A673 (cell line): Measurements from ENCODE around the gene ABCB8. TPM values are rescaled to one million over a fixed set of nuclear protein-coding genes. Genes with fewer than 3 reads are reported as not detected.
A peak's percentile ranks its signal among the peaks of the same experiment; 100 is the strongest.
"Not testable (repeated sequence)": the region's sequence is repeated elsewhere in the genome, so short reads cannot be mapped to it uniquely, and the experiment has no call there.

Experiments used
- BruUV-seq: library from RNA; stranded (reverse); fragments of 400-500 nt; replicated peaks from 2 replicates; lab custom pipeline; 2021; lab: Mats Ljungman, UMichigan
- CTCF ChIA-PET: fragments of 300-600 bp; sonication (Branson Sonifier 250); formaldehyde crosslinking; loops from one replicate; lab custom pipeline; 2022; ENCODE audit warnings: antibody characterized with exemption; lab: Charles Lee
- POLR2A ChIA-PET: fragments of 300-600 bp; sonication (Branson Sonifier 250); formaldehyde crosslinking; loops from one replicate; lab custom pipeline; 2022; ENCODE audit warnings: antibody characterized with exemption; ENCODE audit not compliant: low non-redundant PET; lab: Charles Lee
- DNase-seq: peaks from one replicate; pipeline ENCODE4 v3.0.0-alpha.2; 2015; ENCODE audit warnings: low spot score
- H3K27ac ChIP-seq: fragments of 200-600 bp; sonication (generic); 2 replicates; pipeline ENCODE4 v1.5.1; 2016; ENCODE audit warnings: mixed run types, low read depth, mild to moderate bottlenecking, mixed read lengths, antibody characterized with exemption, low read length; ENCODE audit not compliant: poor library complexity, severe bottlenecking
- H3K27me3 ChIP-seq: fragments of 200-600 bp; sonication (generic); replicated peaks from 2 replicates; pipeline ENCODE4 v1.6.1; 2017; ENCODE audit warnings: mixed run types, low read depth, mild to moderate bottlenecking, mixed read lengths, antibody characterized with exemption, low read length; ENCODE audit not compliant: insufficient read depth, poor library complexity
- H3K36me3 ChIP-seq: fragments of 200-600 bp; sonication (generic); 2 replicates; pipeline ENCODE4 v1.6.1; 2016; ENCODE audit warnings: mixed run types, mild to moderate bottlenecking, mixed read lengths, antibody characterized with exemption, low read length; ENCODE audit not compliant: insufficient read depth, poor library complexity, severe bottlenecking
- H3K4me1 ChIP-seq: fragments of 200-600 bp; sonication (generic); 2 replicates; pipeline ENCODE4 v1.6.1; 2017; ENCODE audit warnings: mixed run types, mild to moderate bottlenecking, mixed read lengths, antibody characterized with exemption, low read length; ENCODE audit not compliant: insufficient read depth, poor library complexity, severe bottlenecking
- H3K4me3 ChIP-seq: fragments of 200-600 bp; sonication (generic); 2 replicates; pipeline ENCODE4 v1.5.1; 2016; ENCODE audit warnings: low read depth, mixed run types, mild to moderate bottlenecking, mixed read lengths, low read length; ENCODE audit not compliant: poor library complexity, severe bottlenecking
- H3K9me3 ChIP-seq: fragments of 200-600 bp; sonication (generic); 2 replicates; pipeline ENCODE4 v1.6.1; 2016; ENCODE audit warnings: mixed run types, low read depth, mild to moderate bottlenecking, mixed read lengths, antibody characterized with exemption, low read length; ENCODE audit not compliant: poor library complexity, severe bottlenecking
- EZH2 ChIP-seq: fragments of 200-600 bp; sonication (generic); IDR thresholded peaks from 2 replicates; pipeline ENCODE4 v1.6.1; 2017; ENCODE audit warnings: borderline replicate concordance, low read depth, mild to moderate bottlenecking, mixed read lengths, antibody characterized with exemption, low read length; ENCODE audit not compliant: poor library complexity, severe bottlenecking
- intact Hi-C: fragments of 100-400 bp; cut with micrococcal nuclease; formaldehyde crosslinking; loops from one replicate; pipeline ENCODE4 v1.10.0; 2022; ENCODE audit not compliant: unreplicated experiment
- total RNA-seq: library from RNA; stranded (reverse); gene quantifications from 2 replicates; pipeline ENCODE4 v1.2.3, GENCODE V29; 2021
- TF ChIP-seq, protein P1 (sequence below): fragments of 300-800, 200-600 bp; sonication (generic); conservative IDR thresholded peaks from 2 replicates; pipeline ENCODE4 v1.5.1; 2017; ENCODE audit warnings: low read depth, mild to moderate bottlenecking, antibody characterized with exemption, low read length, moderate library complexity, mixed read lengths

Gene ABCB8
- total RNA-seq, 1 experiment from 2014 or later = 50.9 TPM

GRCh38 chr7:151024435-151025056 is 3.7 kb upstream of the ABCB8 start, which contains the start of gene ATG9B:
TSS of gene ATG9B (minus strand) at chr7:151024494. CDS start at chr7:151024423, 71 bp downstream.
- Histone ChIP-seq H3K9me3 (no peaks in the 10 kb centered on the region), H3K27me3 (peaks cover 3% of the 10 kb centered on the region), H3K27ac (no peak within 1 kb of the TSS), H3K4me3 (no peak within 1 kb of the TSS), H3K36me3 (no peaks in the 10 kb centered on the region), H3K4me1 (no peaks in the 10 kb centered on the region)
- no TSS peak for BruUV-seq
- DNase-seq = no peak
- ChIA-PET POLR2A (interaction anchor here (0.7 kb wide), 1 partner anchor 77 kb away, joined by 5 read pairs; no protein-coding TSS in a partner anchor), CTCF (no interaction called here)
- intact Hi-C loops = no loop called here
- TF ChIP-seq, protein P1, sequence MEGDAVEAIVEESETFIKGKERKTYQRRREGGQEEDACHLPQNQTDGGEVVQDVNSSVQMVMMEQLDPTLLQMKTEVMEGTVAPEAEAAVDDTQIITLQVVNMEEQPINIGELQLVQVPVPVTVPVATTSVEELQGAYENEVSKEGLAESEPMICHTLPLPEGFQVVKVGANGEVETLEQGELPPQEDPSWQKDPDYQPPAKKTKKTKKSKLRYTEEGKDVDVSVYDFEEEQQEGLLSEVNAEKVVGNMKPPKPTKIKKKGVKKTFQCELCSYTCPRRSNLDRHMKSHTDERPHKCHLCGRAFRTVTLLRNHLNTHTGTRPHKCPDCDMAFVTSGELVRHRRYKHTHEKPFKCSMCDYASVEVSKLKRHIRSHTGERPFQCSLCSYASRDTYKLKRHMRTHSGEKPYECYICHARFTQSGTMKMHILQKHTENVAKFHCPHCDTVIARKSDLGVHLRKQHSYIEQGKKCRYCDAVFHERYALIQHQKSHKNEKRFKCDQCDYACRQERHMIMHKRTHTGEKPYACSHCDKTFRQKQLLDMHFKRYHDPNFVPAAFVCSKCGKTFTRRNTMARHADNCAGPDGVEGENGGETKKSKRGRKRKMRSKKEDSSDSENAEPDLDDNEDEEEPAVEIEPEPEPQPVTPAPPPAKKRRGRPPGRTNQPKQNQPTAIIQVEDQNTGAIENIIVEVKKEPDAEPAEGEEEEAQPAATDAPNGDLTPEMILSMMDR = no peak
- no peak for TF ChIP-seq EZH2

GRCh38 chr7:151025924-151026671 is 2.2 kb upstream of the ABCB8 start:
- no peaks in the 10 kb centered on the region for H3K9me3 ChIP-seq
- no TSS peak for BruUV-seq
- H3K27me3 ChIP-seq = no peaks in the 10 kb centered on the region
- H3K4me3 ChIP-seq = no peak overlapping the region
- H3K27ac ChIP-seq = no peak overlapping the region
- DNase-seq = no peak
- TF ChIP-seq, protein P1 = no peak
- no peak for TF ChIP-seq EZH2
- no peaks in the 10 kb centered on the region for H3K36me3 ChIP-seq
- CTCF ChIA-PET = interaction anchor here (0.6 kb wide), 1 partner anchor 12 kb away, joined by 6 read pairs; no protein-coding TSS in a partner anchor
- H3K4me1 ChIP-seq = no peaks in the 10 kb centered on the region
- intact Hi-C loops = no loop called here
- POLR2A ChIA-PET = no interaction called here

DNA sequence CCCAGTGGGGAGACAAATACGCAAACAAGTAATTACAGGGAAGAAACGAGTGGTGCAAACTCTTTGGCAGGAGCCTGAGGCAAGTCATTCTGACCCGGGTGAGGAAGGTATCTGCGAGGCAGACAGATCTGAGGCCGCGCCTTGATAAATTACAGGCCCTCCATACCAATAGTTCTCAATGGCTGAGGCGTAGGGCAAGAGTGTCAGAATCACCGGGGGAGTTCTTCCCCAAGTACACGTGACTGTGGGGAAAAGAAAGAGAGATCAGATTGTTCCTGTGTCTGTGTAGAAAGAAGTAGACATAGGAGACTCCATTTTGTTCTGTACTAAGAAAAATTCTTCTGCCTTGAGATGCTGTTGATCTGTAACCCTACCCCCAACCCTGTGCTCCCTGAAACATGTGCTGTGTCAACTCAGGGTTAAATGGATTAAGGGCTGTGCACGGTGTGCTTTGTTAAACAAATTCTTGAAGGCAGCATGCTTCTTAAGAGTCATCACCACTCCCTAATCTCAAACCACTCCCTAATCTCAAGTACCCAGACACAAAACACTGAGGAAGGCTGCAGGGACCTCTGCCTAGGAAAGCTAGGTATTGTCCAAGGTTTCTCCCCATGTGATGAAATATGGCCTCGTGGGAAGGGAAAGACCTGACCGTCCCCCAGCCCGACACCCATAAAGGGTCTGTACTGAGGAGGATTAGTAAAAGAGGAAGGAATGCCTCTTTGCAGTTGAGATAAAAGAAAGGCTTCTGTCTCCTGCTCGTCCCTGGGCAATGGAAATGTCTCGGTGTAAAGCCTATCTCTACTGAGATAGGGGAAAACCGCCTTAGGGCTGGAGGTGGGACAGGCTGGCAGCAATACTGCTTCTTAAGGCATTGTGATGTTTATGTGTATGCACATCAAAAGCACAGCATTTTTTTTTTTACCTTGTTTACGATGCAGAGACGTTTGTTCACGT is 1.2 kb upstream of the ABCB8 start:
- DNase-seq, H3K9me3 ChIP-seq, H3K4me1 ChIP-seq, BruUV-seq, intact Hi-C loops, H3K27ac ChIP-seq, POLR2A ChIA-PET, H3K36me3 ChIP-seq, H3K27me3 ChIP-seq: not testable (repeated sequence)
- CTCF ChIA-PET = interaction anchor here (0.6 to 1.5 kb wide), 3 partner anchors 8 to 41 kb away, joined by 3 to 6 read pairs (median 5); no protein-coding TSS in a partner anchor
- H3K4me3 ChIP-seq = peak overlapping the region; percentile 62

DNA sequence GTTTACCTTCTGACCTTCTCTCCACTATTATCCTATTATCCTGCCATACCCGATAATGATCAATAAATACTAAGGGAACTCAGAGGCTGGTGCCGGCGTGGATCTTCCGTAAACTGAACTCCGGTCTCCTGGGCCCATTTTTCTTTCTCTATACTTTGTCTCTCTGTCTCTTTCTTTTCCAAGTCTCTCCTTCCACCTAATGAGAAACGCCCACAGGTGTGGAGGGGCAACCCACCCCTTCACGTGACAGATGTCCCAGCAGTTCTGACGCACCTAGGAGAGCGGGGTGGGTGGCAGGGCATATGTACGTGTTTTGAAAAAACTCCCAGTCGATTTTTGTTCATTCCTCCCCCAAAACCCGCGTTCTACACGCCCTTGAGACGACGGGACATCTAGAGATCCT is 521 bp upstream of the ABCB8 start:
- H3K36me3 ChIP-seq, BruUV-seq, POLR2A ChIA-PET, DNase-seq, H3K4me1 ChIP-seq, H3K27me3 ChIP-seq, H3K9me3 ChIP-seq: not testable (repeated sequence)
- Histone ChIP-seq H3K27ac (peak overlapping the region; percentile 52), H3K4me3 (peak overlapping the region; percentile 62)
- CTCF ChIA-PET = interaction anchor here (1.4 to 1.5 kb wide), 3 partner anchors 9 to 96 kb away, joined by 3 to 5 read pairs (median 4); no protein-coding TSS in a partner anchor
- intact Hi-C loops = loop anchor here (2.0 kb wide), 1 partner anchor 31 kb away; the partner anchor contains the start of gene SLC4A2
